ENCODE data around the gene PRR15L.
A peak's percentile ranks its signal among the peaks of the same experiment; 100 is the strongest.
"Not testable (repeated sequence)": the region's sequence is repeated elsewhere in the genome, so short reads cannot be mapped to it uniquely, and the experiment has no call there.

PRR15L gene

GRCh38 chr17:47935468-47935867, 22.2 kb downstream of the PRR15L start:
- DNase-seq (ENCODE audit: low read depth): not testable (repeated sequence)

GRCh38 chr17:47934856-47935255, 22.8 kb downstream of the PRR15L start:
- peak; percentile 10 for DNase-seq (ENCODE audit: low read depth)

GRCh38 chr17:47931848-47932247, 25.8 kb downstream of the PRR15L start:
- no peak for DNase-seq (ENCODE audit: low read depth)

- DNase-seq (ENCODE audit: low read depth): no peak
Observed at GRCh38 chr17:47929218-47930000, 28.3 kb downstream of the PRR15L start.

- DNase-seq (ENCODE audit: low read depth): no peak
Observed at GRCh38 chr17:47928415-47928814, 29.3 kb downstream of the PRR15L start.

GRCh38 chr17:47927821-47928400, 29.8 kb downstream of the PRR15L start:
- no peak for DNase-seq (ENCODE audit: low read depth)

- DNase-seq (ENCODE audit: low read depth): no peak
Observed at GRCh38 chr17:47925678-47925988, 32.0 kb downstream of the PRR15L start.

- DNase-seq (ENCODE audit: low read depth): no peak
Observed at GRCh38 chr17:47924785-47925677, 32.7 kb downstream of the PRR15L start.

- DNase-seq (ENCODE audit: low read depth): not testable (repeated sequence)
Observed at GRCh38 chr17:47919889-47920288, 37.8 kb downstream of the PRR15L start.

- DNase-seq (ENCODE audit: low read depth): no peak
Observed at GRCh38 chr17:47918991-47919390, 38.7 kb downstream of the PRR15L start.

GRCh38 chr17:47918006-47918405, 39.7 kb downstream of the PRR15L start:
- no peak for DNase-seq (ENCODE audit: low read depth)

GRCh38 chr17:47917581-47917980, 40.1 kb downstream of the PRR15L start:
- DNase-seq (ENCODE audit: low read depth): no peak

- no peak for DNase-seq (ENCODE audit: low read depth)
Observed at GRCh38 chr17:47916489-47917208, 41.0 kb downstream of the PRR15L start.

GRCh38 chr17:47915776-47916398, 41.8 kb downstream of the PRR15L start:
- DNase-seq (ENCODE audit: low read depth): no peak

GRCh38 chr17:47914306-47914948, 43.3 kb downstream of the PRR15L start:
- DNase-seq (ENCODE audit: low read depth): no peak

GRCh38 chr17:47913050-47913449, 44.6 kb downstream of the PRR15L start:
- no peak for DNase-seq (ENCODE audit: low read depth)

- DNase-seq (ENCODE audit: low read depth): no peak
Observed at GRCh38 chr17:47907932-47908562, 49.6 kb downstream of the PRR15L start.

GRCh38 chr17:47906443-47906842, 51.2 kb downstream of the PRR15L start:
- no peak for DNase-seq (ENCODE audit: low read depth)

- DNase-seq (ENCODE audit: low read depth): peak; percentile 96
Observed at GRCh38 chr17:47905221-47905733, 52.4 kb downstream of the PRR15L start.

- no peak for DNase-seq (ENCODE audit: low read depth)
Observed at GRCh38 chr17:47902039-47902744, 55.5 kb downstream of the PRR15L start.

Measured in EH (cell line).